Liver (tissue), 3 donors: ENCODE data around the gene SLC24A4.

ENCODE experiments used
- EGR1 ChIP-seq, 2 donors: IDR thresholded peaks; 2 replicates each; pipeline ENCODE4 v1.6.1; 2016 to 2018; ENCODE audit warnings: antibody characterized with exemption in 2 of 2, low read depth in 2 of 2
- GABPA ChIP-seq, 2 donors: IDR thresholded peaks in 1 of 2; conservative IDR thresholded peaks in 1 of 2; 2 replicates each; pipeline ENCODE4 v1.6.1; 2016; ENCODE audit warnings: antibody characterized with exemption in 2 of 2, mild to moderate bottlenecking in 1 of 2, moderate library complexity in 1 of 2
- TAF1 ChIP-seq: conservative IDR thresholded peaks from 2 replicates; pipeline ENCODE4 v1.6.1; 2016; ENCODE audit warnings: antibody characterized with exemption, mild to moderate bottlenecking
- TF ChIP-seq, protein P1 (sequence below): fragments of 150-350 bp; IDR thresholded peaks from 2 replicates; pipeline ENCODE4 v1.5.1; 2017; ENCODE audit warnings: improper control_type of control experiment, low read depth, low read length; ENCODE audit not compliant: missing input control
- TF ChIP-seq, protein P2 (sequence below): IDR thresholded peaks from 2 replicates; pipeline ENCODE4 v1.6.1; 2016; ENCODE audit warnings: antibody characterized with exemption, mild to moderate bottlenecking
- TF ChIP-seq, protein P3 (sequence below): IDR thresholded peaks from 2 replicates; pipeline ENCODE4 v1.6.1; 2016; ENCODE audit warnings: antibody characterized with exemption
- donor health status: healthy.
- donor health status: healthy.

DNA sequence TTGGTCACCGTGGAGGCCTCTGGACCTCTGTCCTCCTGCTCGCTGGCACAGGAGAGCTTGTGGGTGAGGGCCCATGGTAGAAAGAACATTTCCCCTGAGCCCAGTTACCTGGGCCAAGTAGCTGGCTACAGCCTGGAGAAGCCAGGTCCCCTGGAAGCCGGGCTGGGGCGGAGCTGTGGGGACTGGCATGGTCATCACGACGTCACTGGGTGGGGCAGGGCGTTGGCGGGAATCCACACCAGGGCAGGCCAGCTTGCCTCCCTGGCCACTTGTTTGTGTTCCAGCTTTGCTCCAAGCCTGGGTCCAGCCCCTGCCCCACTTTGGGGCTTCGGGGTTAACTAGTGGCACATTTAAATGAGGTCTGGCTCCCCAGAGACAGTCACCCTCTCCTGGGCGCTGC is 35.0 kb upstream of the SLC24A4 start:
- TF ChIP-seq, protein P1, sequence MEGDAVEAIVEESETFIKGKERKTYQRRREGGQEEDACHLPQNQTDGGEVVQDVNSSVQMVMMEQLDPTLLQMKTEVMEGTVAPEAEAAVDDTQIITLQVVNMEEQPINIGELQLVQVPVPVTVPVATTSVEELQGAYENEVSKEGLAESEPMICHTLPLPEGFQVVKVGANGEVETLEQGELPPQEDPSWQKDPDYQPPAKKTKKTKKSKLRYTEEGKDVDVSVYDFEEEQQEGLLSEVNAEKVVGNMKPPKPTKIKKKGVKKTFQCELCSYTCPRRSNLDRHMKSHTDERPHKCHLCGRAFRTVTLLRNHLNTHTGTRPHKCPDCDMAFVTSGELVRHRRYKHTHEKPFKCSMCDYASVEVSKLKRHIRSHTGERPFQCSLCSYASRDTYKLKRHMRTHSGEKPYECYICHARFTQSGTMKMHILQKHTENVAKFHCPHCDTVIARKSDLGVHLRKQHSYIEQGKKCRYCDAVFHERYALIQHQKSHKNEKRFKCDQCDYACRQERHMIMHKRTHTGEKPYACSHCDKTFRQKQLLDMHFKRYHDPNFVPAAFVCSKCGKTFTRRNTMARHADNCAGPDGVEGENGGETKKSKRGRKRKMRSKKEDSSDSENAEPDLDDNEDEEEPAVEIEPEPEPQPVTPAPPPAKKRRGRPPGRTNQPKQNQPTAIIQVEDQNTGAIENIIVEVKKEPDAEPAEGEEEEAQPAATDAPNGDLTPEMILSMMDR: no peak
- TF ChIP-seq GABPA (IDR thresholded peaks at IDR 0.05 in 1 of 2, conservative IDR thresholded peaks at IDR 0.05 in 1 of 2): no peak
- TF ChIP-seq, protein P2, sequence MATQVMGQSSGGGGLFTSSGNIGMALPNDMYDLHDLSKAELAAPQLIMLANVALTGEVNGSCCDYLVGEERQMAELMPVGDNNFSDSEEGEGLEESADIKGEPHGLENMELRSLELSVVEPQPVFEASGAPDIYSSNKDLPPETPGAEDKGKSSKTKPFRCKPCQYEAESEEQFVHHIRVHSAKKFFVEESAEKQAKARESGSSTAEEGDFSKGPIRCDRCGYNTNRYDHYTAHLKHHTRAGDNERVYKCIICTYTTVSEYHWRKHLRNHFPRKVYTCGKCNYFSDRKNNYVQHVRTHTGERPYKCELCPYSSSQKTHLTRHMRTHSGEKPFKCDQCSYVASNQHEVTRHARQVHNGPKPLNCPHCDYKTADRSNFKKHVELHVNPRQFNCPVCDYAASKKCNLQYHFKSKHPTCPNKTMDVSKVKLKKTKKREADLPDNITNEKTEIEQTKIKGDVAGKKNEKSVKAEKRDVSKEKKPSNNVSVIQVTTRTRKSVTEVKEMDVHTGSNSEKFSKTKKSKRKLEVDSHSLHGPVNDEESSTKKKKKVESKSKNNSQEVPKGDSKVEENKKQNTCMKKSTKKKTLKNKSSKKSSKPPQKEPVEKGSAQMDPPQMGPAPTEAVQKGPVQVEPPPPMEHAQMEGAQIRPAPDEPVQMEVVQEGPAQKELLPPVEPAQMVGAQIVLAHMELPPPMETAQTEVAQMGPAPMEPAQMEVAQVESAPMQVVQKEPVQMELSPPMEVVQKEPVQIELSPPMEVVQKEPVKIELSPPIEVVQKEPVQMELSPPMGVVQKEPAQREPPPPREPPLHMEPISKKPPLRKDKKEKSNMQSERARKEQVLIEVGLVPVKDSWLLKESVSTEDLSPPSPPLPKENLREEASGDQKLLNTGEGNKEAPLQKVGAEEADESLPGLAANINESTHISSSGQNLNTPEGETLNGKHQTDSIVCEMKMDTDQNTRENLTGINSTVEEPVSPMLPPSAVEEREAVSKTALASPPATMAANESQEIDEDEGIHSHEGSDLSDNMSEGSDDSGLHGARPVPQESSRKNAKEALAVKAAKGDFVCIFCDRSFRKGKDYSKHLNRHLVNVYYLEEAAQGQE: no peak
- TF ChIP-seq, protein P3, sequence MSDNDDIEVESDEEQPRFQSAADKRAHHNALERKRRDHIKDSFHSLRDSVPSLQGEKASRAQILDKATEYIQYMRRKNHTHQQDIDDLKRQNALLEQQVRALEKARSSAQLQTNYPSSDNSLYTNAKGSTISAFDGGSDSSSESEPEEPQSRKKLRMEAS: no peak
- TF ChIP-seq EGR1 (IDR thresholded peaks at IDR 0.05; ENCODE audit: low read depth in 2 of 2): no peak
- no peak for TF ChIP-seq TAF1
